CD4-positive, alpha-beta T cell treated with Interleukin-4 for 1 hour (primary cell): ENCODE measurements around the gene GPR4.

Source experiments
- DNase-seq, 2 donors: peaks; one replicate each; pipeline ENCODE4 v3.0.0-alpha.2; 2020 to 2022

Gene GPR4

DNA sequence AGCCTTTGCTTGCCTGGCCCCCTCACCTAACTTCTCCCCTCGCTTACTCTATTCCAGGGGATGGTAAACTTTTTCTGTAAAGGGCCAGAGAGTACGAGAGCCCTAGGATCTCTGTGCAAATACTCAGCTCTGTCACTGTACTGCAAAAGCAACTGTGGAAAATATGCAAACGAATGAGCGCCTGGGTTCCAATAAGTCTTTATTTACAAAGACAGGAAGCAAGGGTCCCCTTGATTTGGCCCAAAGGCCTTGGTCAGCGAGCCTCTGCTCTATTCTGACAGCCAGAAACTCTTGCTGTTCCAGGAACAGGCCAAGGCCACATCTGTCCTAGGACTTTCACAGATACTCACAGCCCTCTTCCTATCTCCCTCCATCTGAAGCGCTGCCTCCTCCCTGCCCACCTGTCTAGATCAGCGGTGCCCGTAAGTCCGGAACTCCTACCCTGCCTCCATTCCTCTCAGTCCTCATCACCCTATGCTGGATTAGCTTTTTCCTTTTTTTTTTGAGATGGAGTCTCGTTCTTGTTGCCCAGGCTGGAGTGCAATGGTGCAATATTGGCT, 54.7 kb downstream of the GPR4 start:
- no peak for DNase-seq

DNA sequence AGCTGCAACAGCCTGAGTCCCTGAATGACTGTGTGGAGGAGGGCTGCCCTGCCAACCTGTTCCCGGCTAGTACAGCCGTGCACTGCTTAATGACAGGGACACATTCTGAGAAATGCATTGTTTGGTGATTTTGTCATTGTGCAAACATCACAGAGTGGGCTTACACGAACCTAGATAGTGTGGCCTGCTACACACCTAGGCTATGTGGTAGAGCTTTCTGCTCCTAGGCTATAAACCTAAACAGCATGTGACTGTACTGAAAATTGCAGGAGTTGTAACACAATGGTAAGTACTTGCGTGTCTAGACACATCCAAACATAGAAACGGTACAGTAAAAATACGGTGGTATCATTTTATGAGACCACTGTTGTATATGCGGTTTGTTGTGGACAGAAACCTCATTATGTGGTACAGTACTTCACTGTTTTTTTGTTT, 59.8 kb downstream of the GPR4 start:
- DNase-seq: no peak
